Measurements from ENCODE around the gene AIMP1.

Gene AIMP1

DNA sequence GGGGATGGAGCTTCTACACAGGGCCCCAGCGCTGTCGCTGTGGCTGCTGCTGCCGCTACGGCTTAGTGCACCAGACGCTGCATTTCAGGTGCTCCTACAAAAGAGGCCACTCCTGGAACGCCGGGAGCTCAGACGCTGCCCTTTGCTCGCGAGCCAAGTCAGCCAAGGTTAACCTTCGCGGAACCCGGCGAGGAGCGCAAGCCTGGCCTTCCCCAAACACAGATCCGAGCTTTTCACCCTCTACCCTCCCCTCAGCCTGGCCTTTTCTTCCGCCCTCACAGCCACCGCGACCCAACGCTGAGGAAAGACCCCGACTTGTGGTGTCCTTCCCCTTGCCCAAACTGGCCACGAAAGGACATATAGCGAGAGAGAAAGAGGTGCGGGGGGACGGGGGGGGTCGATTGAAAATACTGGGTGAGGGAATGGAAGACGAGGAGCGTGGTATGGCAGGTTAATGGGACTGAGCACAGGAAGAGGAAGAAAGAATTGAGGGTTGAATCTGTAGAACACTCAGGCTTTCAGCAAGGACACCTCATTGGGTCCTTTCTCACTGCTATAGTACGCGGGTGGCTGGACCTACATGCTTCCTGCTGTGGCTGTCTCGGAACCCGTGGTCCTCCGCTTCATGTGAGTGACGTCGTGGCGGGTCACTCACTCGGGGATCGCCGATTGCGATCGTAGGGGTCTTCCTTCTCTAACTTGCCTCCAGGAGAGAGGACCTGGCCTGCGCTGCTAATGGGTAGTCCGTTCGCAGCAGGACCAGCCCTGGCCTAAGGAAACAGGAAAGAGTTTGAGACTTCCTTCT lies at the start of gene AIMP1, which contains the start of gene TBCK:
Gene AIMP1 (plus strand): TSS at position 583 of the 805 bp plus-strand sequence. CDS start 8,460 bp downstream, outside the sequence.
Gene TBCK (minus strand): TSS at position 242 of the 805 bp plus-strand sequence. CDS start 7,249 bp downstream, outside the sequence.
- TF ChIP-seq, protein P1, sequence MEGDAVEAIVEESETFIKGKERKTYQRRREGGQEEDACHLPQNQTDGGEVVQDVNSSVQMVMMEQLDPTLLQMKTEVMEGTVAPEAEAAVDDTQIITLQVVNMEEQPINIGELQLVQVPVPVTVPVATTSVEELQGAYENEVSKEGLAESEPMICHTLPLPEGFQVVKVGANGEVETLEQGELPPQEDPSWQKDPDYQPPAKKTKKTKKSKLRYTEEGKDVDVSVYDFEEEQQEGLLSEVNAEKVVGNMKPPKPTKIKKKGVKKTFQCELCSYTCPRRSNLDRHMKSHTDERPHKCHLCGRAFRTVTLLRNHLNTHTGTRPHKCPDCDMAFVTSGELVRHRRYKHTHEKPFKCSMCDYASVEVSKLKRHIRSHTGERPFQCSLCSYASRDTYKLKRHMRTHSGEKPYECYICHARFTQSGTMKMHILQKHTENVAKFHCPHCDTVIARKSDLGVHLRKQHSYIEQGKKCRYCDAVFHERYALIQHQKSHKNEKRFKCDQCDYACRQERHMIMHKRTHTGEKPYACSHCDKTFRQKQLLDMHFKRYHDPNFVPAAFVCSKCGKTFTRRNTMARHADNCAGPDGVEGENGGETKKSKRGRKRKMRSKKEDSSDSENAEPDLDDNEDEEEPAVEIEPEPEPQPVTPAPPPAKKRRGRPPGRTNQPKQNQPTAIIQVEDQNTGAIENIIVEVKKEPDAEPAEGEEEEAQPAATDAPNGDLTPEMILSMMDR (IDR thresholded peaks at IDR 0.05; ENCODE audit: low read depth, low read length) = no peak
- peak; percentile 74 for DNase-seq (ENCODE audit: extremely low read depth, low read depth)

DNA sequence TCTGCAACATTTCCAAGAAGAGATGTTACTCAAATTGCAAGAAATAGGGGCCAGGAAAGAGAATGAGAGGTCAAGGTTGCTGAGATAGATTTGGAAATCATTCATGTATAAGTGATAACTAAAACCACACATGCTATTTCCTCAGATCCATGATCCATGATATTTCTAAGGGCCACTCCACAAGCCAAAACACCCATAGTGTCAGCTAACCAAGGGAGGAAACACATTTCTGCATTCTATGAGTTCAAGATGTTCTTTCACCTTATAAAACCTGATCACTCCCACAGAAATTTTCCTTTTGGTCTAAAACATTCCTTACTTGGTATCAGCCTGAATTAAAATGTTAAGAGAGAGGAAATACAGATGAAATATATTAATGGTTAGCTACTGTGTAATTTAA lies 47.6 kb upstream of the AIMP1 start:
- TF ChIP-seq, protein P1 (IDR thresholded peaks at IDR 0.05; ENCODE audit: low read depth, low read length) = no peak
- no peak for DNase-seq (ENCODE audit: extremely low read depth, low read depth)

DNA sequence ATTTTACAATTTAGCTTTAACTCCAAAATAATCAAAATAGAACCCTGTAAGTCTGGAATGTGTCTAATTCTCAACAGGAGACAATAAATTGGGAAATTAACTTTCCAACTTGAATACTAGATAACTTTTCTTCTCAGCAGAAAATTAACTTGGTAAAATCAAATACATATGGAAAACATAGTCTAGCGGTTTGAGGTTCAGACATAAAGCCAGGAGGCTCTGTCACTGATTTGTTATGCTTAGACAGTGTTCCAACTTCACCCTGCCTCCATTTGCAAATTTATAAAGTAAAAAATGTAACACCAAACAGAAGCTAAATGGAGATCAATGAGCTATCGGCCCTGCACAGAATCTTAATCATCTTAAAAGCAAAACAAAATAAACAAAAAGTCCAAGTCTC lies 46.6 kb upstream of the AIMP1 start:
- no peak for DNase-seq (ENCODE audit: extremely low read depth, low read depth)
- TF ChIP-seq, protein P1 (IDR thresholded peaks at IDR 0.05; ENCODE audit: low read depth, low read length) = no peak

- TF ChIP-seq, protein P1 (IDR thresholded peaks at IDR 0.05; ENCODE audit: low read depth, low read length) = no peak
- no peak for DNase-seq (ENCODE audit: extremely low read depth, low read depth)
These were observed 45.6 kb upstream of the AIMP1 start for GRCh38 chr4:106270736-106271135.

DNA sequence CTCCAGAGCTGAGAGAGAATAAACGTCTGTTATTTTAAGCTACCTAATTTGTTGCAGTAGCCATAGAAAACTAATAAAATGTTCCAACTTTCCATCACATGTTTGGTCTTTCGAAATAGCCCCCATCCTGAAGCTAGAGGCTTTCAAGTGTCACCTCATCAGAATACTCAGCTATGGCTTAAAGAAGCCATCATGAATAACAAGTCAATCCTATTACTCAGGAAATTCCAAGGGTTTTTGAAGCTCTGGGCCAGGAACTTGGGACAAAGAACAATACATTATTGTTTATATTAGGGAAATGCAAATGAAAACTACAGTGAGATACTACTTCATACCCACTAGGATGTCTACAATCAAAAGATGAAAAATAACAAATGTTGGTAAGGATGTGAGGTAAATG lies 42.5 kb upstream of the AIMP1 start:
- TF ChIP-seq, protein P1 (IDR thresholded peaks at IDR 0.05; ENCODE audit: low read depth, low read length) = no peak
- no peak for DNase-seq (ENCODE audit: extremely low read depth, low read depth)

GRCh38 chr4:106277140-106277675 lies 39.1 kb upstream of the AIMP1 start:
- TF ChIP-seq, protein P1 (IDR thresholded peaks at IDR 0.05; ENCODE audit: low read depth, low read length) = no peak
- no peak for DNase-seq (ENCODE audit: extremely low read depth, low read depth)

- no peak for DNase-seq (ENCODE audit: extremely low read depth, low read depth)
- TF ChIP-seq, protein P1 (IDR thresholded peaks at IDR 0.05; ENCODE audit: low read depth, low read length) = no peak
These were observed 32.1 kb upstream of the AIMP1 start for GRCh38 chr4:106284227-106284626.
